HepG2 (cell line): ENCODE measurements around the gene VSIG10L. TPM values are rescaled to one million over a fixed set of nuclear protein-coding genes. Genes with fewer than 3 reads are reported as not detected.

Experiments used
- ARNT2 ChIP-seq: sonication (generic); formaldehyde crosslinking; IDR thresholded peaks from 2 replicates; pipeline ENCODE4 v1.8.0; 2022; ENCODE audit warnings: mild to moderate bottlenecking, low read depth, missing genetic modification reagents, moderate library complexity
- ATF7-NPFF ChIP-seq: sonication (generic); formaldehyde crosslinking; IDR thresholded peaks from 2 replicates; pipeline ENCODE4 v1.8.1; 2023; ENCODE audit warnings: mild to moderate bottlenecking, low read depth, missing genetic modification reagents, moderate library complexity
- DMAP1 ChIP-seq: IDR thresholded peaks from 2 replicates; pipeline ENCODE4 v1.6.1; 2016
- DNMT1 ChIP-seq: sonication (generic); formaldehyde crosslinking; IDR thresholded peaks from 2 replicates; pipeline ENCODE4 v1.5.1; 2020; ENCODE audit warnings: mild to moderate bottlenecking, missing genetic modification reagents
- DPF2 ChIP-seq: sonication (generic); formaldehyde crosslinking; IDR thresholded peaks from 2 replicates; pipeline ENCODE4 v1.4.0; 2020; ENCODE audit warnings: mild to moderate bottlenecking, low read depth, missing genetic modification reagents, borderline replicate concordance
- GABPB1 ChIP-seq: IDR thresholded peaks from 2 replicates; pipeline ENCODE4 v1.6.1; 2016; ENCODE audit warnings: mild to moderate bottlenecking, missing genetic modification reagents, moderate library complexity, missing compliant biosample characterization
- GLI4 ChIP-seq: sonication (generic); formaldehyde crosslinking; IDR thresholded peaks from 2 replicates; pipeline ENCODE4 v1.5.1; 2020; ENCODE audit warnings: missing genetic modification reagents, mild to moderate bottlenecking, moderate library complexity, borderline replicate concordance
- GMEB1 ChIP-seq: sonication (generic); formaldehyde crosslinking; IDR thresholded peaks from 2 replicates; pipeline ENCODE4 v1.5.1; 2020; ENCODE audit warnings: missing genetic modification reagents, mild to moderate bottlenecking, borderline replicate concordance
- HIVEP1 ChIP-seq: sonication (generic); formaldehyde crosslinking; IDR thresholded peaks from 2 replicates; pipeline ENCODE4 v1.4.0; 2020; ENCODE audit warnings: mild to moderate bottlenecking, missing genetic modification reagents
- IRF1 ChIP-seq: sonication (generic); formaldehyde crosslinking; IDR thresholded peaks from 2 replicates; pipeline ENCODE4 v1.4.0; 2020; ENCODE audit warnings: low read depth, mild to moderate bottlenecking, missing genetic modification reagents
- KDM5B ChIP-seq: sonication (generic); formaldehyde crosslinking; IDR thresholded peaks from 2 replicates; pipeline ENCODE4 v1.4.0; 2020; ENCODE audit warnings: missing genetic modification reagents, mild to moderate bottlenecking, borderline replicate concordance
- KLF13 ChIP-seq: sonication (generic); formaldehyde crosslinking; IDR thresholded peaks from 2 replicates; pipeline ENCODE4 v1.4.0; 2020; ENCODE audit warnings: mild to moderate bottlenecking, missing genetic modification reagents
- NFKB2 ChIP-seq: sonication (generic); formaldehyde crosslinking; IDR thresholded peaks from 2 replicates; pipeline ENCODE4 v1.4.0; 2020; ENCODE audit warnings: missing genetic modification reagents, borderline replicate concordance
- PHF21A ChIP-seq: sonication (generic); formaldehyde crosslinking; IDR thresholded peaks from 2 replicates; pipeline ENCODE4 v1.5.0; 2020; ENCODE audit warnings: mild to moderate bottlenecking, missing genetic modification reagents
- SP5 ChIP-seq: IDR thresholded peaks from 2 replicates; pipeline ENCODE4 v1.6.1; 2016; ENCODE audit warnings: low read depth, borderline replicate concordance
- TCF12 ChIP-seq, 2 experiments: fragments of 450-650 bp in 1 of 2; sonication (generic) in 1 of 2; formaldehyde crosslinking in 1 of 2; IDR thresholded peaks; 2 replicates each; pipeline versions ENCODE4 v1.6.1 to v1.8.0; 2017 to 2022; ENCODE audit warnings: antibody characterized with exemption in 1 of 2, mild to moderate bottlenecking in 1 of 2, missing genetic modification reagents in 1 of 2, moderate library complexity in 1 of 2
- TSC22D2 ChIP-seq: sonication (generic); formaldehyde crosslinking; IDR thresholded peaks from 2 replicates; pipeline ENCODE4 v1.5.1; 2020; ENCODE audit warnings: missing genetic modification reagents, mild to moderate bottlenecking, borderline replicate concordance
- ZC3H4 ChIP-seq: sonication (generic); formaldehyde crosslinking; IDR thresholded peaks from 2 replicates; pipeline ENCODE4 v1.4.0; 2020; ENCODE audit warnings: missing genetic modification reagents, borderline replicate concordance
- ZNF24 ChIP-seq: fragments of 450-650 bp; IDR thresholded peaks from 2 replicates; pipeline ENCODE4 v1.6.1; 2017; ENCODE audit warnings: antibody characterized with exemption, mild to moderate bottlenecking
- ZNF746 ChIP-seq: sonication (generic); formaldehyde crosslinking; IDR thresholded peaks from 2 replicates; pipeline ENCODE4 v1.8.0; 2022; ENCODE audit warnings: mild to moderate bottlenecking, missing genetic modification reagents
- polyA plus RNA-seq, 8 experiments: library from polyadenylated mRNA; depleted of rRNA in 3 of 8; stranded (reverse) in 7 of 8; unstranded in 1 of 8; fragments of >200 nt; fragmentation: Illumina TruSeq in 4 of 8; extraction: Trizol in 4 of 8; gene quantifications; 2 replicates each; pipeline versions ENCODE4 v1.2.1 to v1.2.3, GENCODE V29; 2011 to 2016; ENCODE audit warnings: low read depth in 4 of 8, missing spikeins in 1 of 8, mixed read lengths in 1 of 8; ENCODE audit not compliant: insufficient read depth in 1 of 8
- total RNA-seq, 5 experiments: library from RNA; depleted of rRNA; stranded (reverse); fragments of >200 nt; fragmentation: Illumina TruSeq; extraction: Trizol; gene quantifications; 2 replicates each; pipeline ENCODE4 v1.2.3, GENCODE V29; 2016; ENCODE audit warnings: low read depth in 1 of 5
- TF ChIP-seq, protein P1 (sequence below): sonication (generic); formaldehyde crosslinking; IDR thresholded peaks from 2 replicates; pipeline ENCODE4 v1.9.0; 2021; ENCODE audit warnings: missing genetic modification reagents, mild to moderate bottlenecking, borderline replicate concordance
- TF ChIP-seq, protein P2 (sequence below): sonication (generic); IDR thresholded peaks from 2 replicates; pipeline ENCODE4 v1.6.1; 2016; ENCODE audit warnings: low read depth, borderline replicate concordance
- TF ChIP-seq, protein P3 (sequence below): sonication (generic); formaldehyde crosslinking; IDR thresholded peaks from 2 replicates; pipeline ENCODE4 v1.4.0; 2020; ENCODE audit warnings: mild to moderate bottlenecking, missing genetic modification reagents

Gene VSIG10L
- total and polyA plus RNA-seq, 2 of the 13 experiments (the other 11 are each of a cell fraction or from before 2014, with no cell fraction given): 2.7 to 8.5 TPM

- TF ChIP-seq GMEB1 (CRISPR knock-in tag): 0 out of 2 replicates have a peak, but pooled peaks have one; percentile 67
- peak; percentile 75; the same call in 1 of the 2 replicates for TF ChIP-seq SP5
- TF ChIP-seq KDM5B (CRISPR knock-in tag): peak; percentile 88
- no peak for TF ChIP-seq KLF13
- TF ChIP-seq TCF12 (IDR thresholded peaks at IDR 0.05): no peak
- 0 out of 2 replicates have a peak, but pooled peaks have one; percentile 36 for TF ChIP-seq TCF12 (CRISPR knock-in tag; IDR thresholded peaks at IDR 0.05)
- 0 out of 2 replicates have a peak, but pooled peaks have one; percentile 46 for TF ChIP-seq DPF2 (CRISPR knock-in tag)
- 0 out of 2 replicates have a peak, but pooled peaks have one; percentile 58 for TF ChIP-seq IRF1 (CRISPR knock-in tag)
- TF ChIP-seq HIVEP1 (CRISPR knock-in tag): no peak
- peak; percentile 83 for TF ChIP-seq DMAP1
- TF ChIP-seq, protein P1, sequence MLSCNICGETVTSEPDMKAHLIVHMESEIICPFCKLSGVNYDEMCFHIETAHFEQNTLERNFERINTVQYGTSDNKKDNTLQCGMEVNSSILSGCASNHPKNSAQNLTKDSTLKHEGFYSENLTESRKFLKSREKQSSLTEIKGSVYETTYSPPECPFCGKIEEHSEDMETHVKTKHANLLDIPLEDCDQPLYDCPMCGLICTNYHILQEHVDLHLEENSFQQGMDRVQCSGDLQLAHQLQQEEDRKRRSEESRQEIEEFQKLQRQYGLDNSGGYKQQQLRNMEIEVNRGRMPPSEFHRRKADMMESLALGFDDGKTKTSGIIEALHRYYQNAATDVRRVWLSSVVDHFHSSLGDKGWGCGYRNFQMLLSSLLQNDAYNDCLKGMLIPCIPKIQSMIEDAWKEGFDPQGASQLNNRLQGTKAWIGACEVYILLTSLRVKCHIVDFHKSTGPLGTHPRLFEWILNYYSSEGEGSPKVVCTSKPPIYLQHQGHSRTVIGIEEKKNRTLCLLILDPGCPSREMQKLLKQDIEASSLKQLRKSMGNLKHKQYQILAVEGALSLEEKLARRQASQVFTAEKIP: no peak
- TF ChIP-seq TSC22D2 (CRISPR knock-in tag): peak; percentile 29; the same call in 1 of the 2 replicates
- peak; percentile 93 for TF ChIP-seq GABPB1 (CRISPR knock-in tag)
- TF ChIP-seq DNMT1 (CRISPR knock-in tag): peak; percentile 89; the same call in 1 of the 2 replicates
- TF ChIP-seq ZC3H4: 0 out of 2 replicates have a peak, but pooled peaks have one; percentile 27
- no peak; the same call in 1 of the 2 replicates for TF ChIP-seq ARNT2
- TF ChIP-seq PHF21A (CRISPR knock-in tag): peak; percentile 77
- TF ChIP-seq ZNF746 (CRISPR knock-in tag): peak; percentile 62; the same call in 1 of the 2 replicates
- no peak; the same call in 1 of the 2 replicates for TF ChIP-seq ATF7-NPFF
- peak; percentile 57; the same call in 1 of the 2 replicates for TF ChIP-seq GLI4 (CRISPR knock-in tag)
- TF ChIP-seq NFKB2: peak; percentile 33; the same call in 1 of the 2 replicates
- TF ChIP-seq, protein P2, sequence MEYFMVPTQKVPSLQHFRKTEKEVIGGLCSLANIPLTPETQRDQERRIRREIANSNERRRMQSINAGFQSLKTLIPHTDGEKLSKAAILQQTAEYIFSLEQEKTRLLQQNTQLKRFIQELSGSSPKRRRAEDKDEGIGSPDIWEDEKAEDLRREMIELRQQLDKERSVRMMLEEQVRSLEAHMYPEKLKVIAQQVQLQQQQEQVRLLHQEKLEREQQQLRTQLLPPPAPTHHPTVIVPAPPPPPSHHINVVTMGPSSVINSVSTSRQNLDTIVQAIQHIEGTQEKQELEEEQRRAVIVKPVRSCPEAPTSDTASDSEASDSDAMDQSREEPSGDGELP: peak; percentile 10; the same call in 1 of the 2 replicates
- TF ChIP-seq, protein P3, sequence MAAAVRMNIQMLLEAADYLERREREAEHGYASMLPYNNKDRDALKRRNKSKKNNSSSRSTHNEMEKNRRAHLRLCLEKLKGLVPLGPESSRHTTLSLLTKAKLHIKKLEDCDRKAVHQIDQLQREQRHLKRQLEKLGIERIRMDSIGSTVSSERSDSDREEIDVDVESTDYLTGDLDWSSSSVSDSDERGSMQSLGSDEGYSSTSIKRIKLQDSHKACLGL: peak; percentile 91
- no peak for TF ChIP-seq ZNF24
These were observed 25.8 kb upstream of the VSIG10L start (continued) for GRCh38 chr19:51367565-51368365.
